ENCODE measurements around the gene GNAZ. TPM values are rescaled to one million over a fixed set of nuclear protein-coding genes. Genes with fewer than 3 reads are reported as not detected.

Gene GNAZ
- total RNA-seq, 1 experiment from 2014 or later, result 11.1 TPM

DNA sequence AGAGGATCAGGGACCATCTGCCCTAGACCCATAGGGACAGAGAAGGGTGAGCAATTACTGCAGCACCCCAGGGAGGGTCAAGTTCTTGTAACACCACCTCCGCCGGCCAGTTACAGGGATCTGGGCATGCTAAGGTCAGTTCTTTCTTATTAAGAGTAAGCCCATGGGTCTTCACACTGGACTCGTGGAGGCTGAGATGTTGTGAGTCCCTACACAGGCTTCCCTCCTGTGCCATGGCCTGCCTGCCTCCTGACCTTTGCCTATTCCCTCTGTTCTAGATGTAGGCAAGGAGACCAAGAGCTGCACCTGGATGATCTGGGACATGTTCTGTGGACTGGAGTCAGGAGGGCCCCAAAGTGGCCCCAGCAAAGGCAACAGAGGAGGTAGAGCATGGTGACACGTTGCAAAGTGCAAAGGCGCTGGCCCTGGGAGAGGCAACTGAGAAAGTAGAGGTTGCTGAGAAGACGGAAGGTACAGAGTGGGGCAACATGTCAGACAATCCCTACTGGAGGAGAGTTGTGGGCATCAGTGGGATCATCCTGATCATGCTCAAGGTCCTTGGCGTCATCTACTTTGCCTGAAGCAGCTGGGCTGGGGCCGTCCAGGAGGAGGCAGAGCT lies 16.3 kb upstream of the GNAZ start (continued):
- TF ChIP-seq, protein P1, sequence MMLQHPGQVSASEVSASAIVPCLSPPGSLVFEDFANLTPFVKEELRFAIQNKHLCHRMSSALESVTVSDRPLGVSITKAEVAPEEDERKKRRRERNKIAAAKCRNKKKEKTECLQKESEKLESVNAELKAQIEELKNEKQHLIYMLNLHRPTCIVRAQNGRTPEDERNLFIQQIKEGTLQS (IDR thresholded peaks at IDR 0.05), result no peak
- no peak for TF ChIP-seq EGR1 (IDR thresholded peaks at IDR 0.05; ENCODE audit: low read depth)
- no peak for TF ChIP-seq JUND (IDR thresholded peaks at IDR 0.05)
- TF ChIP-seq, protein P2, sequence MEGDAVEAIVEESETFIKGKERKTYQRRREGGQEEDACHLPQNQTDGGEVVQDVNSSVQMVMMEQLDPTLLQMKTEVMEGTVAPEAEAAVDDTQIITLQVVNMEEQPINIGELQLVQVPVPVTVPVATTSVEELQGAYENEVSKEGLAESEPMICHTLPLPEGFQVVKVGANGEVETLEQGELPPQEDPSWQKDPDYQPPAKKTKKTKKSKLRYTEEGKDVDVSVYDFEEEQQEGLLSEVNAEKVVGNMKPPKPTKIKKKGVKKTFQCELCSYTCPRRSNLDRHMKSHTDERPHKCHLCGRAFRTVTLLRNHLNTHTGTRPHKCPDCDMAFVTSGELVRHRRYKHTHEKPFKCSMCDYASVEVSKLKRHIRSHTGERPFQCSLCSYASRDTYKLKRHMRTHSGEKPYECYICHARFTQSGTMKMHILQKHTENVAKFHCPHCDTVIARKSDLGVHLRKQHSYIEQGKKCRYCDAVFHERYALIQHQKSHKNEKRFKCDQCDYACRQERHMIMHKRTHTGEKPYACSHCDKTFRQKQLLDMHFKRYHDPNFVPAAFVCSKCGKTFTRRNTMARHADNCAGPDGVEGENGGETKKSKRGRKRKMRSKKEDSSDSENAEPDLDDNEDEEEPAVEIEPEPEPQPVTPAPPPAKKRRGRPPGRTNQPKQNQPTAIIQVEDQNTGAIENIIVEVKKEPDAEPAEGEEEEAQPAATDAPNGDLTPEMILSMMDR (IDR thresholded peaks at IDR 0.05 in 2 of 3, conservative IDR thresholded peaks at IDR 0.05 in 1 of 3; ENCODE audit: borderline replicate concordance in 1 of 3, insufficient read depth in 1 of 3, low read depth in 2 of 3, low read length in 2 of 3), result no peak

DNA sequence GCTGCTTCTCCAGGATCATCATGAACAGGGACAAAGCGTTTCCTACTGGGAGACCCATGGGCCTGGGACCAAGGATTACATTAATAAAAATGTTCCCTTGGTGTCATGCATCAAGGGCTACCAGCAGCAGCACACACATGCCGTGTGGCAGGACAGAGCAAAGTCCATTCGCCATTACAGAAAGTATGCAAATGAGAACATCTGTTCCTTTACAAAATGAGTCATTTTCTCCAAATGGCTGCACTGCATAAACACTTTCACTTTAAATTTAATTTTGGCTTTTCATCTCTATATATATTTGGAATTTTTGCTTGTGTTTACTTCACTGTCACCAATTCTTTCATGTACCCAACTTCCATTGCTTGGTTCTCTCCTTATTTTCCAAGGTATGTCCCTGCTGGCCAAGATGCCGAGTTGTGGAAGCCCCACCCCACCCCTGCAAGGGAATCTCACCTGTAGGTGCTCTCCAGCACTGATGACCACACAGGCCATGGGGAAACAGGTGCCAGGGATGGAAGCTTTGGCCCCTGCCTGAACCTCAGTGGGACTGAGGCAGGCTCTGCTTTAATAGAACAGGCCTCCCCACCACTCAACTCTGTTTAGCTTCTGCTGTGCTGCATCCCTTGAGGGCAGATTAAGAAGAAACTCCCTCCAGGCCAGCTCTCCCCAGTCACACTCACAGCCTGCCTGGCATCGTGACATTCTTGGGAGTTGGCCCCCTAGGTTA lies 15.6 kb upstream of the GNAZ start:
- CTCF ChIA-PET, result no interaction called here
- RAD21 ChIA-PET (ENCODE audit: low non-redundant PET in 1 of 2, low total read pairs in 2 of 2, uncharacterized antibody in 2 of 2, unreplicated experiment in 2 of 2), result no interaction called here
- Histone ChIP-seq H3K4me2 (ENCODE audit: low read length) (no peak overlapping the region), H2AFZ (ENCODE audit: low read depth, low read length, poor library complexity, severe bottlenecking) (no peak overlapping the region), H3K9me3 (ENCODE audit: control insufficient read depth in 1 of 2, insufficient read depth in 1 of 2, low read depth in 1 of 2, low read length in 2 of 2) (peaks cover 0 to 5% of the 10 kb centered on the region in 2 experiments; a peak in 2 of 4 replicates), H4K20me1 (ENCODE audit: insufficient read depth) (no peaks in the 10 kb centered on the region), H3K36me3 (ENCODE audit: control insufficient read depth in 1 of 2, insufficient read depth in 2 of 2, low read length in 2 of 2) (no peaks in the 10 kb centered on the region), H3K79me2 (ENCODE audit: insufficient read depth, low read length) (no peaks in the 10 kb centered on the region), H3K9me2 (ENCODE audit: insufficient read depth) (no peaks in the 10 kb centered on the region), H3K27ac (ENCODE audit: low read depth, low read length) (no peak overlapping the region), H3K9ac (ENCODE audit: low read length) (no peak overlapping the region), H3K4me3 (replicated peaks in 1 of 2; ENCODE audit: low read depth in 1 of 2, low read length in 2 of 2) (no peak overlapping the region), H3K27me3 (ENCODE audit: insufficient read depth, low read length) (no peaks in the 10 kb centered on the region), H3K4me1 (ENCODE audit: control insufficient read depth in 1 of 2, insufficient read depth in 2 of 2, low read length in 2 of 2) (peaks cover 0 to 6% of the 10 kb centered on the region in 2 experiments; a peak in 1 of 4 replicates)
- POLR2A ChIA-PET, result no interaction called here
- intact Hi-C loops (cut with micrococcal nuclease), result no loop called here
- no TSS peak for BruUV-seq (replicated peaks)
- ATAC-seq (no peak), DNase-seq (ENCODE audit: low read depth, low spot score) (no peak)
- TF ChIP-seq EZH2 (IDR thresholded peaks at IDR 0.05) (no peak), ZFX (IDR thresholded peaks at IDR 0.05) (no peak), POLR2A (IDR thresholded peaks at IDR 0.05; ENCODE audit: borderline replicate concordance, extremely low read depth, insufficient read depth, insufficient read length) (no peak), FOSL1 (IDR thresholded peaks at IDR 0.05; ENCODE audit: low read depth) (no peak), ELF1 (IDR thresholded peaks at IDR 0.05; ENCODE audit: borderline replicate concordance, low read depth) (no peak), SP1 (IDR thresholded peaks at IDR 0.05; ENCODE audit: low read depth) (no peak), EZH2phosphoT487 (IDR thresholded peaks at IDR 0.05; ENCODE audit: borderline replicate concordance) (no peak), SRF (IDR thresholded peaks at IDR 0.05; ENCODE audit: low read depth) (no peak), YY1 (IDR thresholded peaks at IDR 0.05; ENCODE audit: extremely low read depth, insufficient replicate concordance, low read depth, low read length) (no peak), POLR2AphosphoS5 (IDR thresholded peaks at IDR 0.05; ENCODE audit: low read depth, low read length) (no peak), CEBPB (IDR thresholded peaks at IDR 0.05; ENCODE audit: low read depth) (no peak)
- TF ChIP-seq, protein P2 (IDR thresholded peaks at IDR 0.05 in 2 of 3, conservative IDR thresholded peaks at IDR 0.05 in 1 of 3; ENCODE audit: borderline replicate concordance in 1 of 3, insufficient read depth in 1 of 3, low read depth in 2 of 3, low read length in 2 of 3), result no peak
- TF ChIP-seq, protein P3, sequence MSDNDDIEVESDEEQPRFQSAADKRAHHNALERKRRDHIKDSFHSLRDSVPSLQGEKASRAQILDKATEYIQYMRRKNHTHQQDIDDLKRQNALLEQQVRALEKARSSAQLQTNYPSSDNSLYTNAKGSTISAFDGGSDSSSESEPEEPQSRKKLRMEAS (IDR thresholded peaks at IDR 0.05), result no peak
- TF ChIP-seq, protein P4, sequence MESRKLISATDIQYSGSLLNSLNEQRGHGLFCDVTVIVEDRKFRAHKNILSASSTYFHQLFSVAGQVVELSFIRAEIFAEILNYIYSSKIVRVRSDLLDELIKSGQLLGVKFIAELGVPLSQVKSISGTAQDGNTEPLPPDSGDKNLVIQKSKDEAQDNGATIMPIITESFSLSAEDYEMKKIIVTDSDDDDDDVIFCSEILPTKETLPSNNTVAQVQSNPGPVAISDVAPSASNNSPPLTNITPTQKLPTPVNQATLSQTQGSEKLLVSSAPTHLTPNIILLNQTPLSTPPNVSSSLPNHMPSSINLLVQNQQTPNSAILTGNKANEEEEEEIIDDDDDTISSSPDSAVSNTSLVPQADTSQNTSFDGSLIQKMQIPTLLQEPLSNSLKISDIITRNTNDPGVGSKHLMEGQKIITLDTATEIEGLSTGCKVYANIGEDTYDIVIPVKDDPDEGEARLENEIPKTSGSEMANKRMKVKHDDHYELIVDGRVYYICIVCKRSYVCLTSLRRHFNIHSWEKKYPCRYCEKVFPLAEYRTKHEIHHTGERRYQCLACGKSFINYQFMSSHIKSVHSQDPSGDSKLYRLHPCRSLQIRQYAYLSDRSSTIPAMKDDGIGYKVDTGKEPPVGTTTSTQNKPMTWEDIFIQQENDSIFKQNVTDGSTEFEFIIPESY (IDR thresholded peaks at IDR 0.05; ENCODE audit: extremely low read depth, insufficient replicate concordance, low read length), result no peak

All from HCT116 (cell line).